LNCaP clone FGC (cell line): Measurements from ENCODE around the gene SRBD1.

ENCODE experiments used
- DNase-seq: peaks from one replicate; pipeline ENCODE4 v3.0.0-alpha.2; 2011; ENCODE audit warnings: low read depth
- H3K4me3 ChIP-seq: 2 replicates; pipeline ENCODE4 v1.5.1; 2011; ENCODE audit warnings: mild to moderate bottlenecking, low read depth, low read length, control low read depth
- CTCF ChIP-seq: IDR thresholded peaks from 2 replicates; pipeline ENCODE4 v1.5.1; 2012; ENCODE audit warnings: mild to moderate bottlenecking; ENCODE audit not compliant: control insufficient read depth, insufficient read depth; ENCODE audit errors: extremely low read depth

SRBD1 gene

GRCh38 chr2:45583977-45584376 lies 27.1 kb downstream of the SRBD1 start:
- H3K4me3 ChIP-seq = no peak overlapping the region
- DNase-seq = no peak
- TF ChIP-seq CTCF = no peak

- TF ChIP-seq CTCF = no peak
- no peak overlapping the region for H3K4me3 ChIP-seq
- DNase-seq = no peak
Measured at GRCh38 chr2:45582522-45582921, 28.5 kb downstream of the SRBD1 start.

GRCh38 chr2:45578056-45578843 lies 32.8 kb downstream of the SRBD1 start:
- DNase-seq = no peak

GRCh38 chr2:45577441-45577840 lies 33.6 kb downstream of the SRBD1 start:
- no peak overlapping the region for H3K4me3 ChIP-seq
- no peak for TF ChIP-seq CTCF
- DNase-seq = no peak

More at GRCh38 chr2:45578056-45578843, 32.8 kb downstream of the SRBD1 start:
- peak; percentile 39; the same call in 1 of the 2 replicates for TF ChIP-seq CTCF
- no peak overlapping the region for H3K4me3 ChIP-seq

GRCh38 chr2:45575881-45576280 lies 35.2 kb downstream of the SRBD1 start:
- H3K4me3 ChIP-seq = no peak overlapping the region
- DNase-seq = no peak
- no peak for TF ChIP-seq CTCF

GRCh38 chr2:45572979-45573378 lies 38.1 kb downstream of the SRBD1 start:
- no peak for TF ChIP-seq CTCF
- H3K4me3 ChIP-seq = no peak overlapping the region
- DNase-seq = no peak

GRCh38 chr2:45571940-45572339 lies 39.1 kb downstream of the SRBD1 start:
- TF ChIP-seq CTCF = no peak
- no peak for DNase-seq
- H3K4me3 ChIP-seq = no peak overlapping the region
